A549 (cell line): ENCODE data around the gene DACH2.

Source experiments
- CTCF ChIP-seq: fragments of >200 bp; sonication (Bioruptor Twin); formaldehyde crosslinking; IDR thresholded peaks from 3 replicates; pipeline ENCODE4 v1.5.1; 2016
- E2F6 ChIP-seq: IDR thresholded peaks from 2 replicates; pipeline ENCODE4 v1.6.1; 2012; ENCODE audit warnings: low read depth, borderline replicate concordance
- EP300 ChIP-seq, 2 experiments: fragments of >200 bp; sonication (Bioruptor Twin); formaldehyde crosslinking; IDR thresholded peaks; 2 replicates in 1 of 2; 3 replicates in 1 of 2; pipeline ENCODE4 v1.6.1; 2016 to 2017
- FOSL2 ChIP-seq, 2 experiments: fragments of 450-650 bp in 1 of 2; fragments of >200 bp in 1 of 2; sonication (Bioruptor Twin) in 1 of 2; formaldehyde crosslinking; IDR thresholded peaks; 2 replicates each; pipeline versions ENCODE4 v1.5.0 to v1.6.1; 2016 to 2020; ENCODE audit warnings: mild to moderate bottlenecking in 1 of 2, moderate library complexity in 1 of 2
- HDAC2 ChIP-seq: fragments of 200-600 bp; sonication (generic); IDR thresholded peaks from 2 replicates; pipeline ENCODE4 v1.6.1; 2016
- JUN ChIP-seq, 2 experiments: fragments of >200 bp; sonication (Bioruptor Twin); formaldehyde crosslinking; IDR thresholded peaks; 2 replicates in 1 of 2; 3 replicates in 1 of 2; pipeline ENCODE4 v1.6.1; 2016 to 2017
- PHF8 ChIP-seq: fragments of 200-600 bp; sonication (generic); IDR thresholded peaks from 2 replicates; pipeline ENCODE4 v1.6.1; 2016; ENCODE audit warnings: low read depth, mild to moderate bottlenecking, antibody characterized with exemption, moderate library complexity, borderline replicate concordance
- POLR2A ChIP-seq: IDR thresholded peaks from 2 replicates; pipeline ENCODE4 v1.6.1; 2012; ENCODE audit warnings: mild to moderate bottlenecking, low read length
- RAD21 ChIP-seq, 2 experiments: fragments of >200 bp in 1 of 2; sonication (Bioruptor Twin) in 1 of 2; formaldehyde crosslinking in 1 of 2; IDR thresholded peaks in 1 of 2; conservative IDR thresholded peaks in 1 of 2; 2 replicates in 1 of 2; 3 replicates in 1 of 2; pipeline ENCODE4 v1.6.1; 2012 to 2018; ENCODE audit warnings: inconsistent platforms in 1 of 2
- RARB ChIP-seq: fragments of 250-450 bp; sonication (Bioruptor Pico); IDR thresholded peaks from 2 replicates; pipeline ENCODE4 v1.8.0; 2021; ENCODE audit warnings: mild to moderate bottlenecking, moderate library complexity
- REST ChIP-seq: fragments of 200-600 bp; sonication (generic); IDR thresholded peaks from 2 replicates; pipeline ENCODE4 v1.6.1; 2016; ENCODE audit warnings: antibody characterized with exemption, mild to moderate bottlenecking, moderate library complexity
- RFX5 ChIP-seq: fragments of 450-650 bp; IDR thresholded peaks from 2 replicates; pipeline ENCODE4 v1.7.1; 2014; ENCODE audit warnings: antibody characterized with exemption, mild to moderate bottlenecking, moderate library complexity
- ZNF302 ChIP-seq: fragments of 250-450 bp; sonication (Bioruptor Pico); IDR thresholded peaks from 2 replicates; pipeline ENCODE4 v1.9.0; 2021; ENCODE audit warnings: inconsistent platforms, mild to moderate bottlenecking, moderate library complexity
- ZSCAN20 ChIP-seq: fragments of 250-450 bp; sonication (Bioruptor Pico); IDR thresholded peaks from 2 replicates; pipeline ENCODE4 v1.8.0; 2022; ENCODE audit warnings: mild to moderate bottlenecking, moderate library complexity

- no peak for TF ChIP-seq EP300 (IDR thresholded peaks at IDR 0.05)
- TF ChIP-seq POLR2A: no peak
- no peak for TF ChIP-seq CTCF
- no peak for TF ChIP-seq RFX5
- TF ChIP-seq PHF8: no peak
- TF ChIP-seq RAD21 (conservative IDR thresholded peaks at IDR 0.05 in 1 of 2, IDR thresholded peaks at IDR 0.05 in 1 of 2): no peak
- TF ChIP-seq E2F6: no peak
- no peak for TF ChIP-seq REST
- TF ChIP-seq RARB (CRISPR knock-in tag): no peak
- no peak for TF ChIP-seq FOSL2 (IDR thresholded peaks at IDR 0.05)
- TF ChIP-seq FOSL2 (CRISPR knock-in tag; IDR thresholded peaks at IDR 0.05): no peak
- TF ChIP-seq ZNF302 (CRISPR knock-in tag): no peak
- no peak for TF ChIP-seq ZSCAN20 (CRISPR knock-in tag)
- TF ChIP-seq JUN (IDR thresholded peaks at IDR 0.05): no peak
- no peak for TF ChIP-seq HDAC2
These were observed 49.6 kb downstream of the DACH2 start for GRCh38 chrX:86197815-86198214.
